Body of pancreas (tissue), 4 donors: ENCODE measurements around the gene XRCC4.

Experiments used
- POLR2A ChIP-seq, 3 donors: fragments of 450-650 bp; IDR thresholded peaks; one replicate each; pipeline ENCODE4 v1.6.1; 2016; ENCODE audit warnings: antibody characterized with exemption in 3 of 3, mild to moderate bottlenecking in 2 of 3
- TF ChIP-seq, protein P1 (sequence below), 7 experiments: fragments of 450-650 bp in 4 of 7; fragments of 200-600 bp in 3 of 7; sonication (generic) in 3 of 7; IDR thresholded peaks; one replicate each; pipeline ENCODE4 v1.5.1; 2016 to 2019; ENCODE audit warnings: antibody characterized with exemption in 7 of 7

GRCh38 chr5:83049370-83049885 is 27.9 kb upstream of the XRCC4 start:
- TF ChIP-seq POLR2A (IDR thresholded peaks at IDR 0.05) = no peak
- TF ChIP-seq, protein P1, sequence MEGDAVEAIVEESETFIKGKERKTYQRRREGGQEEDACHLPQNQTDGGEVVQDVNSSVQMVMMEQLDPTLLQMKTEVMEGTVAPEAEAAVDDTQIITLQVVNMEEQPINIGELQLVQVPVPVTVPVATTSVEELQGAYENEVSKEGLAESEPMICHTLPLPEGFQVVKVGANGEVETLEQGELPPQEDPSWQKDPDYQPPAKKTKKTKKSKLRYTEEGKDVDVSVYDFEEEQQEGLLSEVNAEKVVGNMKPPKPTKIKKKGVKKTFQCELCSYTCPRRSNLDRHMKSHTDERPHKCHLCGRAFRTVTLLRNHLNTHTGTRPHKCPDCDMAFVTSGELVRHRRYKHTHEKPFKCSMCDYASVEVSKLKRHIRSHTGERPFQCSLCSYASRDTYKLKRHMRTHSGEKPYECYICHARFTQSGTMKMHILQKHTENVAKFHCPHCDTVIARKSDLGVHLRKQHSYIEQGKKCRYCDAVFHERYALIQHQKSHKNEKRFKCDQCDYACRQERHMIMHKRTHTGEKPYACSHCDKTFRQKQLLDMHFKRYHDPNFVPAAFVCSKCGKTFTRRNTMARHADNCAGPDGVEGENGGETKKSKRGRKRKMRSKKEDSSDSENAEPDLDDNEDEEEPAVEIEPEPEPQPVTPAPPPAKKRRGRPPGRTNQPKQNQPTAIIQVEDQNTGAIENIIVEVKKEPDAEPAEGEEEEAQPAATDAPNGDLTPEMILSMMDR (IDR thresholded peaks at IDR 0.05) = no peak
